Activated gamma-delta T cell (primary cell): Measurements from ENCODE around the gene EPS8L2.
"Not testable (repeated sequence)": the region's sequence is repeated elsewhere in the genome, so short reads cannot be mapped to it uniquely, and the experiment has no call there.

Experiments used
- DNase-seq: peaks from one replicate; lab custom pipeline; 2025; lab: John Stamatoyannopoulos, UW

The EPS8L2 gene

GRCh38 chr11:690244-690643 is 15.8 kb upstream of the EPS8L2 start:
- not testable (repeated sequence) for DNase-seq

GRCh38 chr11:690738-691633 is 15.0 kb upstream of the EPS8L2 start:
- no peak for DNase-seq

- DNase-seq = no peak
These were observed 14.1 kb upstream of the EPS8L2 start for GRCh38 chr11:691710-692590.

GRCh38 chr11:692824-693414 is 13.1 kb upstream of the EPS8L2 start:
- no peak for DNase-seq

GRCh38 chr11:693415-693831 is 12.6 kb upstream of the EPS8L2 start:
- no peak for DNase-seq

- DNase-seq = no peak
These were observed 12.0 kb upstream of the EPS8L2 start for GRCh38 chr11:693887-694562.

- DNase-seq = peak; percentile 99
These were observed 11.3 kb upstream of the EPS8L2 start, which contains the start of gene DEAF1 for GRCh38 chr11:694563-695287. Gene DEAF1, minus strand, starts transcription at chr11:695222. Its CDS starts 175 bp downstream, at chr11:695047.

GRCh38 chr11:695288-695537 is 10.8 kb upstream of the EPS8L2 start:
- DNase-seq = no peak

- peak; percentile 96 for DNase-seq
These were observed 10.3 kb upstream of the EPS8L2 start, which contains the start of gene TMEM80 for GRCh38 chr11:695538-696248. Gene TMEM80, plus strand, starts transcription at chr11:695816. Its CDS starts 12 bp downstream, at chr11:695828.

GRCh38 chr11:696955-697491 is 9.0 kb upstream of the EPS8L2 start:
- DNase-seq = no peak

GRCh38 chr11:697811-698311 is 8.2 kb upstream of the EPS8L2 start:
- DNase-seq = no peak

- no peak for DNase-seq
These were observed 7.4 kb upstream of the EPS8L2 start for GRCh38 chr11:698493-699115.

- no peak for DNase-seq
These were observed 6.9 kb upstream of the EPS8L2 start for GRCh38 chr11:699116-699508.

- no peak for DNase-seq
These were observed 6.3 kb upstream of the EPS8L2 start for GRCh38 chr11:699753-700152.

GRCh38 chr11:701741-702461 is 4.1 kb upstream of the EPS8L2 start:
- DNase-seq = no peak

GRCh38 chr11:702462-703461 is 3.3 kb upstream of the EPS8L2 start:
- no peak for DNase-seq

GRCh38 chr11:703506-703905 is 2.5 kb upstream of the EPS8L2 start:
- DNase-seq = no peak

- no peak for DNase-seq
These were observed 1.8 kb upstream of the EPS8L2 start for GRCh38 chr11:704228-704674.
